HepG2 (cell line): Measurements from ENCODE around the gene SLC9A5. TPM values are rescaled to one million over a fixed set of nuclear protein-coding genes. Genes with fewer than 3 reads are reported as not detected.

Source experiments
- ATF4 ChIP-seq, 2 experiments: fragments of 450-650 bp in 1 of 2; sonication (generic) in 1 of 2; formaldehyde crosslinking; IDR thresholded peaks; 2 replicates each; pipeline versions ENCODE4 v1.5.0 to v1.8.0; 2020 to 2022; ENCODE audit warnings: mild to moderate bottlenecking in 1 of 2, missing genetic modification reagents in 1 of 2
- DRAP1 ChIP-seq: IDR thresholded peaks from 2 replicates; pipeline ENCODE4 v1.6.1; 2016; ENCODE audit warnings: missing genetic modification reagents, missing compliant biosample characterization
- DZIP1 ChIP-seq: sonication (generic); formaldehyde crosslinking; IDR thresholded peaks from 2 replicates; pipeline ENCODE4 v1.5.0; 2020; ENCODE audit warnings: mild to moderate bottlenecking, missing genetic modification reagents
- E2F1 ChIP-seq: sonication (generic); formaldehyde crosslinking; IDR thresholded peaks from 2 replicates; pipeline ENCODE4 v1.5.0; 2020; ENCODE audit warnings: missing genetic modification reagents
- FOXP1 ChIP-seq, 2 experiments: fragments of 450-650 bp in 1 of 2; IDR thresholded peaks; 2 replicates each; pipeline ENCODE4 v1.6.1; 2017 to 2018; ENCODE audit warnings: antibody characterized with exemption in 1 of 2
- IKZF1 ChIP-seq: fragments of 450-650 bp; IDR thresholded peaks from 2 replicates; pipeline ENCODE4 v1.7.1; 2016
- MAFF ChIP-seq: IDR thresholded peaks from 2 replicates; pipeline ENCODE4 v1.6.1; 2011; ENCODE audit warnings: low read depth, low read length, improper control_type of control experiment
- MYC ChIP-seq: sonication (generic); formaldehyde crosslinking; IDR thresholded peaks from 2 replicates; pipeline ENCODE4 v1.9.0; 2021; ENCODE audit warnings: missing genetic modification reagents, borderline replicate concordance
- RCOR2 ChIP-seq: IDR thresholded peaks from 2 replicates; pipeline ENCODE4 v1.6.1; 2016; ENCODE audit warnings: missing biosample characterization, missing genetic modification reagents
- SNAI1 ChIP-seq: sonication (generic); formaldehyde crosslinking; IDR thresholded peaks from 2 replicates; pipeline ENCODE4 v1.5.0; 2020; ENCODE audit warnings: mild to moderate bottlenecking, missing genetic modification reagents, borderline replicate concordance
- TAF15 ChIP-seq: fragments of 200-400 bp; formaldehyde crosslinking; IDR thresholded peaks from one replicate; pipeline ENCODE4 v1.6.1; 2018; ENCODE audit warnings: mild to moderate bottlenecking, low read depth, low read length; ENCODE audit not compliant: poor library complexity, severe bottlenecking
- TFAP4 ChIP-seq: sonication (generic); IDR thresholded peaks from 2 replicates; pipeline ENCODE4 v1.6.1; 2016; ENCODE audit warnings: low read depth, borderline replicate concordance
- ZNF232 ChIP-seq: sonication (generic); formaldehyde crosslinking; IDR thresholded peaks from 2 replicates; pipeline ENCODE4 v1.4.0; 2020; ENCODE audit warnings: missing genetic modification reagents, borderline replicate concordance
- ZNF292 ChIP-seq: sonication (generic); formaldehyde crosslinking; IDR thresholded peaks from 2 replicates; pipeline ENCODE4 v1.8.1; 2022; ENCODE audit warnings: mild to moderate bottlenecking, low read depth, missing genetic modification reagents, borderline replicate concordance
- ZNF335 ChIP-seq: sonication (generic); formaldehyde crosslinking; IDR thresholded peaks from 2 replicates; pipeline ENCODE4 v1.4.0; 2020; ENCODE audit warnings: missing genetic modification reagents
- ZNF550 ChIP-seq: sonication (generic); formaldehyde crosslinking; IDR thresholded peaks from 2 replicates; pipeline ENCODE4 v1.4.0; 2020; ENCODE audit warnings: mild to moderate bottlenecking, missing genetic modification reagents, borderline replicate concordance
- polyA plus RNA-seq, 8 experiments: library from polyadenylated mRNA; depleted of rRNA in 3 of 8; stranded (reverse) in 7 of 8; unstranded in 1 of 8; fragments of >200 nt; fragmentation: Illumina TruSeq in 4 of 8; extraction: Trizol in 4 of 8; gene quantifications; 2 replicates each; pipeline versions ENCODE4 v1.2.1 to v1.2.3, GENCODE V29; 2011 to 2016; ENCODE audit warnings: low read depth in 4 of 8, missing spikeins in 1 of 8, mixed read lengths in 1 of 8; ENCODE audit not compliant: insufficient read depth in 1 of 8
- total RNA-seq, 5 experiments: library from RNA; depleted of rRNA; stranded (reverse); fragments of >200 nt; fragmentation: Illumina TruSeq; extraction: Trizol; gene quantifications; 2 replicates each; pipeline ENCODE4 v1.2.3, GENCODE V29; 2016; ENCODE audit warnings: low read depth in 1 of 5

The SLC9A5 gene
- total and polyA plus RNA-seq, 2 of the 13 experiments (the other 11 are each of a cell fraction or from before 2014, with no cell fraction given): 0.58 to 1.4 TPM

- TF ChIP-seq E2F1 (no peak), DRAP1 (no peak), FOXP1 (IDR thresholded peaks at IDR 0.05) (no peak), FOXP1 (CRISPR knock-in tag; IDR thresholded peaks at IDR 0.05) (no peak), ZNF232 (no peak), ZNF550 (CRISPR knock-in tag) (no peak), RCOR2 (CRISPR knock-in tag) (no peak), TFAP4 (peak; percentile 52), IKZF1 (no peak), SNAI1 (CRISPR knock-in tag) (no peak), TAF15 (no peak), ATF4 (CRISPR knock-in tag; IDR thresholded peaks at IDR 0.05) (no peak), DZIP1 (CRISPR knock-in tag) (no peak), MYC (CRISPR knock-in tag) (no peak), ZNF335 (CRISPR knock-in tag) (no peak), MAFF (peak; percentile 49; the same call in 1 of the 2 replicates), ZNF292 (peak; percentile 48; the same call in 1 of the 2 replicates)
These were observed 9.5 kb downstream of the SLC9A5 start (continued) for GRCh38 chr16:67258161-67258835.
